Astrocyte of the spinal cord (primary cell): ENCODE results near the gene TKTL2.
A peak's percentile ranks its signal among the peaks of the same experiment; 100 is the strongest.
"Not testable (repeated sequence)": the region's sequence is repeated elsewhere in the genome, so short reads cannot be mapped to it uniquely, and the experiment has no call there.

Experiments
- DNase-seq: peaks from one replicate; pipeline ENCODE4 v3.0.0; 2011; ENCODE audit warnings: low read depth, low spot score
- H3K4me3 ChIP-seq: 2 replicates; pipeline ENCODE4 v1.5.1; 2011; ENCODE audit warnings: low read depth, mild to moderate bottlenecking, low read length, moderate library complexity
- CTCF ChIP-seq: IDR thresholded peaks from 2 replicates; pipeline ENCODE4 v1.5.1; 2012; ENCODE audit warnings: low read depth, mild to moderate bottlenecking, low read length, inconsistent platforms
- in situ Hi-C: cut with HindIII; loops from 2 replicates; pipeline ENCODE4 v1.10.0; 2017; ENCODE audit warnings: low sequenced_read_pairs

Gene TKTL2

DNA sequence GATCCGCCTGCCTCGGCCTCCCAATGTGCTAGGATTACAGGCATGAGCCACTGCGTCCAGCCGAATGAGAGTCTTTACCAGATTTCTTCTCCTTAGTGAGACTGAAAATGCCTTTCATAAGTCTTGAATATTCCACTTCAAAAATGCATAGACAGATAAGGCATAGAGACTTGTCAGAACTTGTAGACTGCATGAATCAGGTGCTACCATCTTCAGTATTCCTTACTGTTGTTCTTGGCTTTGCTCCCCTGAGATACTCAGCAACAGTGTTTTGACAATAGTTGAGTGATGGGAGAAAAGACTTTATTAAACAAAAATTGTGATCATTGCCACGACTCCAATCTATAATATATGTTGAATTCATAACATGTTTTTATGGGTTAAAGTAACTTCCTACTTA lies 11.0 kb downstream of the TKTL2 start:
- no peak overlapping the region for H3K4me3 ChIP-seq
- no peak for TF ChIP-seq CTCF
- in situ Hi-C loops = no loop called here
- DNase-seq = no peak

- DNase-seq = peak; percentile 39
- no peak overlapping the region for H3K4me3 ChIP-seq
- no peak for TF ChIP-seq CTCF
- in situ Hi-C loops = no loop called here
These were observed 24.9 kb downstream of the TKTL2 start for GRCh38 chr4:163448540-163449203.

GRCh38 chr4:163447481-163447880 lies 26.1 kb downstream of the TKTL2 start:
- no peak overlapping the region for H3K4me3 ChIP-seq
- DNase-seq = no peak
- in situ Hi-C loops = no loop called here
- no peak for TF ChIP-seq CTCF

- H3K4me3 ChIP-seq, in situ Hi-C loops, DNase-seq: not testable (repeated sequence)
These were observed 26.5 kb downstream of the TKTL2 start for GRCh38 chr4:163447023-163447422.

- in situ Hi-C loops = no loop called here
- no peak for DNase-seq
- TF ChIP-seq CTCF = no peak
- no peak overlapping the region for H3K4me3 ChIP-seq
These were observed 33.5 kb downstream of the TKTL2 start for GRCh38 chr4:163440040-163440439.
